ENCODE results near the gene LOX.

Gene LOX

GRCh38 chr5:122076669-122077365 is 1.2 kb downstream of the LOX start:
- DNase-seq (ENCODE audit: low read depth) = no peak

GRCh38 chr5:122076050-122076461 is 2.0 kb downstream of the LOX start:
- TF ChIP-seq CTCF (IDR thresholded peaks at IDR 0.05; ENCODE audit: control insufficient read depth, extremely low read depth, insufficient read depth) = peak; percentile 27
- no peak for DNase-seq (ENCODE audit: low read depth)
- no peak overlapping the region for H3K4me3 ChIP-seq (ENCODE audit: low read depth, low read length)

More at GRCh38 chr5:122076669-122077365, 1.2 kb downstream of the LOX start:
- peak overlapping the region; percentile 52 for H3K4me3 ChIP-seq (ENCODE audit: low read depth, low read length)
- TF ChIP-seq CTCF (IDR thresholded peaks at IDR 0.05; ENCODE audit: control insufficient read depth, extremely low read depth, insufficient read depth) = peak; percentile 84

GRCh38 chr5:122073864-122074263 is 4.2 kb downstream of the LOX start:
- DNase-seq (ENCODE audit: low read depth) = no peak
- no peak for TF ChIP-seq CTCF (IDR thresholded peaks at IDR 0.05; ENCODE audit: control insufficient read depth, extremely low read depth, insufficient read depth)
- no peak overlapping the region for H3K4me3 ChIP-seq (ENCODE audit: low read depth, low read length)

- no peak overlapping the region for H3K4me3 ChIP-seq (ENCODE audit: low read depth, low read length)
- DNase-seq (ENCODE audit: low read depth) = no peak
- TF ChIP-seq CTCF (IDR thresholded peaks at IDR 0.05; ENCODE audit: control insufficient read depth, extremely low read depth, insufficient read depth) = no peak
Observed at GRCh38 chr5:122073018-122073417, 5.0 kb downstream of the LOX start.

- TF ChIP-seq CTCF (IDR thresholded peaks at IDR 0.05; ENCODE audit: control insufficient read depth, extremely low read depth, insufficient read depth) = no peak
- DNase-seq (ENCODE audit: low read depth) = no peak
- H3K4me3 ChIP-seq (ENCODE audit: low read depth, low read length) = no peak overlapping the region
Observed at GRCh38 chr5:122067390-122067789, 10.7 kb downstream of the LOX start.

GRCh38 chr5:122064992-122065391 is 13.1 kb downstream of the LOX start:
- no peak overlapping the region for H3K4me3 ChIP-seq (ENCODE audit: low read depth, low read length)
- TF ChIP-seq CTCF (IDR thresholded peaks at IDR 0.05; ENCODE audit: control insufficient read depth, extremely low read depth, insufficient read depth) = no peak
- no peak for DNase-seq (ENCODE audit: low read depth)

- DNase-seq (ENCODE audit: low read depth) = no peak
- no peak overlapping the region for H3K4me3 ChIP-seq (ENCODE audit: low read depth, low read length)
- no peak for TF ChIP-seq CTCF (IDR thresholded peaks at IDR 0.05; ENCODE audit: control insufficient read depth, extremely low read depth, insufficient read depth)
Observed at GRCh38 chr5:122063836-122064235, 14.2 kb downstream of the LOX start.
